B cell (primary cell): ENCODE data around the gene CAPZA1. TPM values are rescaled to one million over a fixed set of nuclear protein-coding genes. Genes with fewer than 3 reads are reported as not detected.

ENCODE experiments used
- ATAC-seq: fragments of 200-7000 bp; cut with Tn5 transposase; one replicate; pipeline ENCODE4 v1.10.0; 2021; ENCODE audit warnings: low read depth, mild to moderate bottlenecking, moderate number of reproducible peaks, moderate library complexity
- CTCF ChIA-PET: fragments of 350-600 bp; sonication (Branson Sonifier 250); formaldehyde crosslinking; loops from one replicate; lab custom pipeline; 2021; ENCODE audit warnings: antibody characterized with exemption, inconsistent platforms; lab: Charles Lee
- POLR2A ChIA-PET: fragments of 350-600 bp; sonication (Branson Sonifier 250); formaldehyde crosslinking; loops from one replicate; lab custom pipeline; 2021; ENCODE audit warnings: antibody characterized with exemption; lab: Charles Lee
- DNase-seq: peaks from one replicate; pipeline ENCODE4 v3.0.0; 2013
- H2AFZ ChIP-seq: 2 replicates; pipeline ENCODE4 v1.6.1; 2012; ENCODE audit warnings: mild to moderate bottlenecking, low read depth, low read length; ENCODE audit not compliant: insufficient read depth, poor library complexity, severe bottlenecking
- H3K27ac ChIP-seq, 2 donors: 1 replicate in 1 of 2; 2 replicates in 1 of 2; pipeline ENCODE4 v1.5.1; 2012 to 2013; ENCODE audit warnings: low read length in 2 of 2, mild to moderate bottlenecking in 2 of 2, moderate library complexity in 1 of 2
- H3K27me3 ChIP-seq, 4 experiments: fragments of 200-600 bp in 1 of 4; sonication (generic) in 1 of 4; replicated peaks in 1 of 4; 1 replicate in 2 of 4; 2 replicates in 2 of 4; pipeline versions ENCODE4 v1.6.1 to v1.7.0; 2013 to 2016; ENCODE audit warnings: low read length in 3 of 4, mild to moderate bottlenecking in 2 of 4, mixed read lengths in 1 of 4, moderate library complexity in 1 of 4; ENCODE audit not compliant: insufficient read depth in 4 of 4, control insufficient read depth in 3 of 4; ENCODE audit errors: control extremely low read depth in 1 of 4
- H3K36me3 ChIP-seq, 2 experiments: replicated peaks in 1 of 2; 1 replicate in 1 of 2; 2 replicates in 1 of 2; pipeline versions ENCODE4 v1.6.1 to v1.7.1; 2013; ENCODE audit warnings: low read length in 1 of 2; ENCODE audit not compliant: insufficient read depth in 2 of 2, control insufficient read depth in 1 of 2; ENCODE audit errors: control extremely low read depth in 1 of 2, extremely low read depth in 1 of 2
- H3K4me1 ChIP-seq, 2 donors: fragments of 200-600 bp in 1 of 2; sonication (generic) in 1 of 2; 1 replicate in 1 of 2; 2 replicates in 1 of 2; pipeline versions ENCODE4 v1.5.1 to v1.6.1; 2013 to 2017; ENCODE audit warnings: low read length in 2 of 2; ENCODE audit not compliant: control insufficient read depth in 2 of 2, insufficient read depth in 2 of 2
- H3K4me2 ChIP-seq: replicated peaks from 2 replicates; pipeline ENCODE3; 2012; ENCODE audit warnings: mild to moderate bottlenecking, low read depth, low read length; ENCODE audit not compliant: poor library complexity, severe bottlenecking
- H3K4me3 ChIP-seq, 5 experiments: fragments of 200-600 bp in 1 of 5; sonication (generic) in 1 of 5; 1 replicate in 3 of 5; 2 replicates in 2 of 5; pipeline versions ENCODE4 v1.5.1 to v1.7.0; 2011 to 2016; ENCODE audit warnings: low read length in 4 of 5, mild to moderate bottlenecking in 4 of 5, low read depth in 2 of 5, control low read depth in 1 of 5, moderate library complexity in 1 of 5; ENCODE audit not compliant: insufficient read depth in 1 of 5; ENCODE audit errors: control extremely low read depth in 1 of 5, extremely low read depth in 1 of 5
- H3K79me2 ChIP-seq: fragments of 200-600 bp; sonication (generic); one replicate; pipeline ENCODE4 v1.6.0; 2016; ENCODE audit warnings: low read length; ENCODE audit not compliant: control insufficient read depth, insufficient read depth
- H3K9ac ChIP-seq: fragments of 200-600 bp; sonication (generic); 2 replicates; pipeline ENCODE4 v1.6.1; 2017; ENCODE audit warnings: mild to moderate bottlenecking, low read length, moderate library complexity
- H3K9me3 ChIP-seq, 3 donors: one replicate each; pipeline versions ENCODE4 v1.6.1 to v1.7.1; 2013; ENCODE audit warnings: low read length in 2 of 3; ENCODE audit not compliant: control insufficient read depth in 2 of 3, insufficient read depth in 1 of 3; ENCODE audit errors: control extremely low read depth in 1 of 3
- H4K20me1 ChIP-seq: 2 replicates; pipeline ENCODE4 v1.6.0; 2012; ENCODE audit warnings: mild to moderate bottlenecking, low read length; ENCODE audit not compliant: insufficient read depth, control insufficient read depth, poor library complexity, severe bottlenecking
- H3K27ac Mint-ChIP-seq: one replicate; pipeline ENCODE4 v1.8.0; 2021; ENCODE audit warnings: mixed read lengths
- H3K27me3 Mint-ChIP-seq: one replicate; pipeline ENCODE4 v1.8.0; 2021; ENCODE audit warnings: mixed read lengths
- H3K4me1 Mint-ChIP-seq: one replicate; pipeline ENCODE4 v1.8.0; 2021; ENCODE audit warnings: mixed read lengths
- H3K4me3 Mint-ChIP-seq: one replicate; pipeline ENCODE4 v1.8.0; 2021; ENCODE audit warnings: mixed read lengths
- H3K9me3 Mint-ChIP-seq: one replicate; pipeline ENCODE4 v1.8.0; 2022; ENCODE audit warnings: mixed read lengths; ENCODE audit not compliant: insufficient read depth
- EZH2 ChIP-seq: IDR thresholded peaks from 2 replicates; pipeline ENCODE4 v1.6.1; 2012; ENCODE audit warnings: borderline replicate concordance, low read depth, mild to moderate bottlenecking, moderate library complexity, low read length; ENCODE audit not compliant: insufficient read depth, poor library complexity, severe bottlenecking
- WGBS: methylation state at CpG from one replicate; pipeline ENCODE4 v1.1.5; 2013; ENCODE audit warnings: missing lambda C conversion rate; ENCODE audit not compliant: insufficient coverage; 5-methylcytosine and 5-hydroxymethylcytosine counted together
- intact Hi-C: fragments of 100-400 bp; cut with micrococcal nuclease; formaldehyde crosslinking; loops from one replicate; pipeline ENCODE4 v1.10.0; 2022
- polyA plus RNA-seq: library from polyadenylated mRNA; depleted of rRNA; stranded (reverse); fragments of >200 nt; gene quantifications from 2 replicates; pipeline ENCODE4 v1.2.3, GENCODE V29; 2012
- total RNA-seq, 2 donors: library from RNA; stranded (reverse); fragments of 120-200 nt in 1 of 2; gene quantifications; 1 replicate in 1 of 2; 2 replicates in 1 of 2; pipeline versions ENCODE4 v1.2.3 to v1.2.4, GENCODE V29; 2013 to 2022
- TF ChIP-seq, protein P1 (sequence below): fragments of 200-600 bp; IDR thresholded peaks from one replicate; pipeline ENCODE4 v1.8.0; 2022; ENCODE audit warnings: antibody characterized with exemption, mild to moderate bottlenecking

The CAPZA1 gene
- total and polyA plus RNA-seq, 2 donors (not counting 1 experiment from before 2014, with no cell fraction given): 52.2 to 172 TPM

- no peak overlapping the region for H3K9ac ChIP-seq
- no peaks in the 10 kb centered on the region for H3K27me3 ChIP-seq
- TF ChIP-seq EZH2: no peak
- TF ChIP-seq, protein P1, sequence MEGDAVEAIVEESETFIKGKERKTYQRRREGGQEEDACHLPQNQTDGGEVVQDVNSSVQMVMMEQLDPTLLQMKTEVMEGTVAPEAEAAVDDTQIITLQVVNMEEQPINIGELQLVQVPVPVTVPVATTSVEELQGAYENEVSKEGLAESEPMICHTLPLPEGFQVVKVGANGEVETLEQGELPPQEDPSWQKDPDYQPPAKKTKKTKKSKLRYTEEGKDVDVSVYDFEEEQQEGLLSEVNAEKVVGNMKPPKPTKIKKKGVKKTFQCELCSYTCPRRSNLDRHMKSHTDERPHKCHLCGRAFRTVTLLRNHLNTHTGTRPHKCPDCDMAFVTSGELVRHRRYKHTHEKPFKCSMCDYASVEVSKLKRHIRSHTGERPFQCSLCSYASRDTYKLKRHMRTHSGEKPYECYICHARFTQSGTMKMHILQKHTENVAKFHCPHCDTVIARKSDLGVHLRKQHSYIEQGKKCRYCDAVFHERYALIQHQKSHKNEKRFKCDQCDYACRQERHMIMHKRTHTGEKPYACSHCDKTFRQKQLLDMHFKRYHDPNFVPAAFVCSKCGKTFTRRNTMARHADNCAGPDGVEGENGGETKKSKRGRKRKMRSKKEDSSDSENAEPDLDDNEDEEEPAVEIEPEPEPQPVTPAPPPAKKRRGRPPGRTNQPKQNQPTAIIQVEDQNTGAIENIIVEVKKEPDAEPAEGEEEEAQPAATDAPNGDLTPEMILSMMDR: no peak
- H3K9me3 Mint-ChIP-seq: no peaks in the 10 kb centered on the region
- no peaks in the 10 kb centered on the region for H3K27me3 Mint-ChIP-seq
- H3K27ac Mint-ChIP-seq: no peak overlapping the region
- DNase-seq (no peak), ATAC-seq (no peak)
- H3K4me3 Mint-ChIP-seq: no peak overlapping the region
- H3K36me3 ChIP-seq: peaks cover 0 to 7% of the 10 kb centered on the region in 2 experiments
- H3K79me2 ChIP-seq: no peaks in the 10 kb centered on the region
- no peak overlapping the region for H3K4me2 ChIP-seq
- no peaks in the 10 kb centered on the region for H3K9me3 ChIP-seq
- POLR2A ChIA-PET: no interaction called here
- H2AFZ ChIP-seq: no peak overlapping the region
- no CpG with 5 or more reads among the region's 2 CpGs for WGBS
- H4K20me1 ChIP-seq: no peaks in the 10 kb centered on the region
- peaks cover 5% of the 10 kb centered on the region for H3K4me1 Mint-ChIP-seq
- no peak overlapping the region for H3K4me3 ChIP-seq
- H3K4me1 ChIP-seq: peaks cover 0 to 4% of the 10 kb centered on the region in 2 donors
- intact Hi-C loops: no loop called here
- CTCF ChIA-PET: no interaction called here
- no peak overlapping the region for H3K27ac ChIP-seq
Measured at GRCh38 chr1:112603012-112603411, 16.6 kb upstream of the CAPZA1 start.

- intact Hi-C loops: no loop called here
- H3K27ac ChIP-seq: no peak overlapping the region
- peaks cover 5% of the 10 kb centered on the region for H3K4me1 Mint-ChIP-seq
- H3K4me1 ChIP-seq: peaks cover 0 to 4% of the 10 kb centered on the region in 2 donors
- no peak overlapping the region for H3K4me3 Mint-ChIP-seq
- no CpG with 5 or more reads among the region's 1 CpG for WGBS
- no peak overlapping the region for H3K9ac ChIP-seq
- no peak overlapping the region for H3K27ac Mint-ChIP-seq
- no peaks in the 10 kb centered on the region for H3K27me3 ChIP-seq
- no peaks in the 10 kb centered on the region for H3K79me2 ChIP-seq
- no peak overlapping the region for H3K4me2 ChIP-seq
- no peak for ATAC-seq
- ChIA-PET POLR2A (no interaction called here), CTCF (no interaction called here)
- no peaks in the 10 kb centered on the region for H3K9me3 ChIP-seq
- DNase-seq: no peak
- H3K36me3 ChIP-seq: peaks cover 0 to 11% of the 10 kb centered on the region in 2 experiments
- no peaks in the 10 kb centered on the region for H3K9me3 Mint-ChIP-seq
- H2AFZ ChIP-seq: no peak overlapping the region
- TF ChIP-seq, protein P1: no peak
- no peak for TF ChIP-seq EZH2
- no peaks in the 10 kb centered on the region for H4K20me1 ChIP-seq
- no peak overlapping the region for H3K4me3 ChIP-seq
- no peaks in the 10 kb centered on the region for H3K27me3 Mint-ChIP-seq
Measured at GRCh38 chr1:112603541-112603940, 16.1 kb upstream of the CAPZA1 start.
